ENCODE data around the gene CRTC1. TPM values are rescaled to one million over a fixed set of nuclear protein-coding genes. Genes with fewer than 3 reads are reported as not detected.
A peak's percentile ranks its signal among the peaks of the same experiment; 100 is the strongest.

CRTC1 gene
- total and polyA plus RNA-seq, 2 of the 13 experiments (the other 11 are each of a cell fraction or from before 2014, with no cell fraction given), result 2.0 to 2.7 TPM

GRCh38 chr19:18737954-18738351, 54.5 kb downstream of the CRTC1 start (continued):
- TF ChIP-seq, protein P1, sequence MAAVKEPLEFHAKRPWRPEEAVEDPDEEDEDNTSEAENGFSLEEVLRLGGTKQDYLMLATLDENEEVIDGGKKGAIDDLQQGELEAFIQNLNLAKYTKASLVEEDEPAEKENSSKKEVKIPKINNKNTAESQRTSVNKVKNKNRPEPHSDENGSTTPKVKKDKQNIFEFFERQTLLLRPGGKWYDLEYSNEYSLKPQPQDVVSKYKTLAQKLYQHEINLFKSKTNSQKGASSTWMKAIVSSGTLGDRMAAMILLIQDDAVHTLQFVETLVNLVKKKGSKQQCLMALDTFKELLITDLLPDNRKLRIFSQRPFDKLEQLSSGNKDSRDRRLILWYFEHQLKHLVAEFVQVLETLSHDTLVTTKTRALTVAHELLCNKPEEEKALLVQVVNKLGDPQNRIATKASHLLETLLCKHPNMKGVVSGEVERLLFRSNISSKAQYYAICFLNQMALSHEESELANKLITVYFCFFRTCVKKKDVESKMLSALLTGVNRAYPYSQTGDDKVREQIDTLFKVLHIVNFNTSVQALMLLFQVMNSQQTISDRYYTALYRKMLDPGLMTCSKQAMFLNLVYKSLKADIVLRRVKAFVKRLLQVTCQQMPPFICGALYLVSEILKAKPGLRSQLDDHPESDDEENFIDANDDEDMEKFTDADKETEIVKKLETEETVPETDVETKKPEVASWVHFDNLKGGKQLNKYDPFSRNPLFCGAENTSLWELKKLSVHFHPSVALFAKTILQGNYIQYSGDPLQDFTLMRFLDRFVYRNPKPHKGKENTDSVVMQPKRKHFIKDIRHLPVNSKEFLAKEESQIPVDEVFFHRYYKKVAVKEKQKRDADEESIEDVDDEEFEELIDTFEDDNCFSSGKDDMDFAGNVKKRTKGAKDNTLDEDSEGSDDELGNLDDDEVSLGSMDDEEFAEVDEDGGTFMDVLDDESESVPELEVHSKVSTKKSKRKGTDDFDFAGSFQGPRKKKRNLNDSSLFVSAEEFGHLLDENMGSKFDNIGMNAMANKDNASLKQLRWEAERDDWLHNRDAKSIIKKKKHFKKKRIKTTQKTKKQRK (IDR thresholded peaks at IDR 0.05; ENCODE audit: low read length), result no peak
- no peak for TF ChIP-seq MED13 (CRISPR knock-in tag; IDR thresholded peaks at IDR 0.05)
- TF ChIP-seq KDM2A (CRISPR knock-in tag; IDR thresholded peaks at IDR 0.05; ENCODE audit: borderline replicate concordance, low read depth), result 0 out of 2 replicates have a peak, but pooled peaks have one; percentile 17
- TF ChIP-seq DNMT1 (CRISPR knock-in tag; IDR thresholded peaks at IDR 0.05), result no peak
- TF ChIP-seq ZNF264 (CRISPR knock-in tag; IDR thresholded peaks at IDR 0.05), result no peak
- TF ChIP-seq HNF4A (CRISPR knock-in tag; IDR thresholded peaks at IDR 0.05), result peak; percentile 18; the same call in 1 of the 2 replicates
- TF ChIP-seq MIXL1 (CRISPR knock-in tag; IDR thresholded peaks at IDR 0.05), result 0 out of 2 replicates have a peak, but pooled peaks have one; percentile 13
- TF ChIP-seq YY1 (IDR thresholded peaks at IDR 0.05; ENCODE audit: insufficient read depth, insufficient replicate concordance, low read depth, low read length), result peak; percentile 13
- TF ChIP-seq ZMYM3 (CRISPR knock-in tag; IDR thresholded peaks at IDR 0.05), result peak; percentile 70
- TF ChIP-seq ZFY (CRISPR knock-in tag; IDR thresholded peaks at IDR 0.05), result no peak
- no peak for TF ChIP-seq ZNF232 (CRISPR knock-in tag; IDR thresholded peaks at IDR 0.05; ENCODE audit: borderline replicate concordance)
- no peak for TF ChIP-seq ZNF557 (CRISPR knock-in tag; IDR thresholded peaks at IDR 0.05)
- TF ChIP-seq NFYB (CRISPR knock-in tag; IDR thresholded peaks at IDR 0.05), result no peak
- TF ChIP-seq, protein P2, sequence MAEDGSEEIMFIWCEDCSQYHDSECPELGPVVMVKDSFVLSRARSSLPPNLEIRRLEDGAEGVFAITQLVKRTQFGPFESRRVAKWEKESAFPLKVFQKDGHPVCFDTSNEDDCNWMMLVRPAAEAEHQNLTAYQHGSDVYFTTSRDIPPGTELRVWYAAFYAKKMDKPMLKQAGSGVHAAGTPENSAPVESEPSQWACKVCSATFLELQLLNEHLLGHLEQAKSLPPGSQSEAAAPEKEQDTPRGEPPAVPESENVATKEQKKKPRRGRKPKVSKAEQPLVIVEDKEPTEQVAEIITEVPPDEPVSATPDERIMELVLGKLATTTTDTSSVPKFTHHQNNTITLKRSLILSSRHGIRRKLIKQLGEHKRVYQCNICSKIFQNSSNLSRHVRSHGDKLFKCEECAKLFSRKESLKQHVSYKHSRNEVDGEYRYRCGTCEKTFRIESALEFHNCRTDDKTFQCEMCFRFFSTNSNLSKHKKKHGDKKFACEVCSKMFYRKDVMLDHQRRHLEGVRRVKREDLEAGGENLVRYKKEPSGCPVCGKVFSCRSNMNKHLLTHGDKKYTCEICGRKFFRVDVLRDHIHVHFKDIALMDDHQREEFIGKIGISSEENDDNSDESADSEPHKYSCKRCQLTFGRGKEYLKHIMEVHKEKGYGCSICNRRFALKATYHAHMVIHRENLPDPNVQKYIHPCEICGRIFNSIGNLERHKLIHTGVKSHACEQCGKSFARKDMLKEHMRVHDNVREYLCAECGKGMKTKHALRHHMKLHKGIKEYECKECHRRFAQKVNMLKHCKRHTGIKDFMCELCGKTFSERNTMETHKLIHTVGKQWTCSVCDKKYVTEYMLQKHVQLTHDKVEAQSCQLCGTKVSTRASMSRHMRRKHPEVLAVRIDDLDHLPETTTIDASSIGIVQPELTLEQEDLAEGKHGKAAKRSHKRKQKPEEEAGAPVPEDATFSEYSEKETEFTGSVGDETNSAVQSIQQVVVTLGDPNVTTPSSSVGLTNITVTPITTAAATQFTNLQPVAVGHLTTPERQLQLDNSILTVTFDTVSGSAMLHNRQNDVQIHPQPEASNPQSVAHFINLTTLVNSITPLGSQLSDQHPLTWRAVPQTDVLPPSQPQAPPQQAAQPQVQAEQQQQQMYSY (CRISPR knock-in tag; IDR thresholded peaks at IDR 0.05), result no peak
- no peak for TF ChIP-seq HIVEP1 (CRISPR knock-in tag; IDR thresholded peaks at IDR 0.05)
- TF ChIP-seq, protein P3, sequence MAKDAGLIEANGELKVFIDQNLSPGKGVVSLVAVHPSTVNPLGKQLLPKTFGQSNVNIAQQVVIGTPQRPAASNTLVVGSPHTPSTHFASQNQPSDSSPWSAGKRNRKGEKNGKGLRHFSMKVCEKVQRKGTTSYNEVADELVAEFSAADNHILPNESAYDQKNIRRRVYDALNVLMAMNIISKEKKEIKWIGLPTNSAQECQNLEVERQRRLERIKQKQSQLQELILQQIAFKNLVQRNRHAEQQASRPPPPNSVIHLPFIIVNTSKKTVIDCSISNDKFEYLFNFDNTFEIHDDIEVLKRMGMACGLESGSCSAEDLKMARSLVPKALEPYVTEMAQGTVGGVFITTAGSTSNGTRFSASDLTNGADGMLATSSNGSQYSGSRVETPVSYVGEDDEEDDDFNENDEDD (CRISPR knock-in tag; IDR thresholded peaks at IDR 0.05; ENCODE audit: borderline replicate concordance), result peak; percentile 34; the same call in 1 of the 2 replicates
- peak; percentile 42 for TF ChIP-seq FOXA3 (CRISPR knock-in tag; IDR thresholded peaks at IDR 0.05)
- no peak for TF ChIP-seq SOX13 (IDR thresholded peaks at IDR 0.05)
- TF ChIP-seq SOX13 (CRISPR knock-in tag; conservative IDR thresholded peaks at IDR 0.05 in 1 of 2, IDR thresholded peaks at IDR 0.05 in 1 of 2), result peak in 1 of 2 experiments; percentile 38; a peak in 1 of 4 replicates
- no peak for TF ChIP-seq CBFB (CRISPR knock-in tag; IDR thresholded peaks at IDR 0.05)
- no peak for TF ChIP-seq FOSL2 (CRISPR knock-in tag; IDR thresholded peaks at IDR 0.05)
- TF ChIP-seq ZNF3 (CRISPR knock-in tag; IDR thresholded peaks at IDR 0.05), result no peak
- peak in 1 of 2 experiments; percentile 46; a peak in 1 of 4 replicates for TF ChIP-seq EP300 (IDR thresholded peaks at IDR 0.05; ENCODE audit: low read depth in 2 of 2, low read length in 2 of 2)
- TF ChIP-seq EP300 (CRISPR knock-in tag; IDR thresholded peaks at IDR 0.05; ENCODE audit: borderline replicate concordance), result no peak
- TF ChIP-seq MTA1 (CRISPR knock-in tag; IDR thresholded peaks at IDR 0.05; ENCODE audit: borderline replicate concordance), result no peak

All from HepG2 (cell line).